Suprapubic skin (tissue), 4 donors: ENCODE results near the gene KIRREL1. TPM values are rescaled to one million over a fixed set of nuclear protein-coding genes. Genes with fewer than 3 reads are reported as not detected.

Source experiments
- DNase-seq, 2 donors: peaks; one replicate each; pipeline ENCODE4 v3.0.0-alpha.2; 2019; ENCODE audit warnings: low spot score in 2 of 2
- H3K27ac ChIP-seq: fragments of 200-600 bp; sonication (generic); one replicate; pipeline ENCODE4 v1.5.1; 2019
- H3K27me3 ChIP-seq: fragments of 200-600 bp; sonication (generic); one replicate; pipeline ENCODE4 v1.5.1; 2019
- H3K36me3 ChIP-seq: fragments of 200-600 bp; sonication (generic); one replicate; pipeline ENCODE4 v1.5.1; 2019
- H3K4me1 ChIP-seq: fragments of 200-600 bp; sonication (generic); one replicate; pipeline ENCODE4 v1.5.1; 2019
- H3K4me3 ChIP-seq: fragments of 200-600 bp; sonication (generic); one replicate; pipeline ENCODE4 v1.5.1; 2019; ENCODE audit warnings: mild to moderate bottlenecking
- H3K9me3 ChIP-seq: fragments of 200-600 bp; sonication (generic); one replicate; pipeline ENCODE4 v1.5.1; 2019
- CTCF ChIP-seq, 2 donors: fragments of 200-600 bp in 1 of 2; fragments of 450-650 bp in 1 of 2; sonication (generic) in 1 of 2; IDR thresholded peaks; one replicate each; pipeline ENCODE4 v1.5.1; 2016 to 2019; ENCODE audit warnings: antibody characterized with exemption in 2 of 2, mild to moderate bottlenecking in 1 of 2, moderate library complexity in 1 of 2
- EP300 ChIP-seq: sonication (generic); formaldehyde crosslinking; IDR thresholded peaks from one replicate; pipeline ENCODE4 v1.6.1; 2017; ENCODE audit warnings: antibody characterized with exemption
- POLR2A ChIP-seq, 2 donors: fragments of 450-650 bp; IDR thresholded peaks; one replicate each; pipeline ENCODE4 v1.6.1; 2017; ENCODE audit warnings: antibody characterized with exemption in 2 of 2, mild to moderate bottlenecking in 2 of 2, moderate library complexity in 2 of 2
- POLR2AphosphoS5 ChIP-seq, 3 donors: sonication (generic); formaldehyde crosslinking; IDR thresholded peaks; one replicate each; pipeline ENCODE4 v1.6.1; 2017; ENCODE audit warnings: antibody characterized with exemption in 3 of 3
- WGBS: methylation state at CpG from one replicate; pipeline ENCODE4 v1.1.5; 2018; 5-methylcytosine and 5-hydroxymethylcytosine counted together
- total RNA-seq, 4 donors: library from RNA; depleted of rRNA; stranded (reverse); fragments of >200 nt; gene quantifications; one replicate each; pipeline ENCODE4 v1.1.0, GENCODE V29; 2016

Gene KIRREL1
- total RNA-seq, 4 donors from 2014 or later: 12.5 to 18.9 (median 15.5) TPM

GRCh38 chr1:158037008-158037865 is 43.8 kb downstream of the KIRREL1 start:
- H3K4me3 ChIP-seq: no peak overlapping the region
- DNase-seq: no peak
- TF ChIP-seq CTCF (IDR thresholded peaks at IDR 0.05) (no peak), POLR2A (IDR thresholded peaks at IDR 0.05) (no peak), EP300 (no peak), POLR2AphosphoS5 (IDR thresholded peaks at IDR 0.05) (no peak)
- no peaks in the 10 kb centered on the region for H3K36me3 ChIP-seq
- H3K27ac ChIP-seq: no peak overlapping the region
- H3K9me3 ChIP-seq: no peaks in the 10 kb centered on the region
- H3K4me1 ChIP-seq: peaks cover 36% of the 10 kb centered on the region
- WGBS: 84% methylated on average over 13 of the region's 17 CpGs
- no peaks in the 10 kb centered on the region for H3K27me3 ChIP-seq

- H3K27ac ChIP-seq: no peak overlapping the region
- H3K4me3 ChIP-seq: no peak overlapping the region
- H3K36me3 ChIP-seq: no peaks in the 10 kb centered on the region
- 58% methylated on average over 5 of the region's 9 CpGs for WGBS
- no peaks in the 10 kb centered on the region for H3K9me3 ChIP-seq
- H3K4me1 ChIP-seq: peaks cover 36% of the 10 kb centered on the region
- no peak for DNase-seq
- TF ChIP-seq POLR2AphosphoS5 (IDR thresholded peaks at IDR 0.05) (no peak), EP300 (no peak), POLR2A (IDR thresholded peaks at IDR 0.05) (no peak), CTCF (IDR thresholded peaks at IDR 0.05) (no peak)
- H3K27me3 ChIP-seq: no peaks in the 10 kb centered on the region
These were observed 44.5 kb downstream of the KIRREL1 start for GRCh38 chr1:158037866-158038359.

- Histone ChIP-seq H3K36me3 (no peaks in the 10 kb centered on the region), H3K4me3 (no peak overlapping the region), H3K4me1 (peaks cover 39% of the 10 kb centered on the region), H3K27me3 (no peaks in the 10 kb centered on the region), H3K9me3 (no peaks in the 10 kb centered on the region), H3K27ac (no peak overlapping the region)
- no peak for DNase-seq
- no peak for TF ChIP-seq CTCF (IDR thresholded peaks at IDR 0.05)
- no peak for TF ChIP-seq POLR2A (IDR thresholded peaks at IDR 0.05)
- TF ChIP-seq POLR2AphosphoS5 (IDR thresholded peaks at IDR 0.05): no peak
- WGBS: 76% methylated on average over 8 of the region's 8 CpGs
These were observed 45.3 kb downstream of the KIRREL1 start for GRCh38 chr1:158038793-158039192.

- Histone ChIP-seq H3K36me3 (no peaks in the 10 kb centered on the region), H3K4me3 (no peak overlapping the region), H3K27me3 (no peaks in the 10 kb centered on the region), H3K9me3 (no peaks in the 10 kb centered on the region), H3K27ac (no peak overlapping the region), H3K4me1 (peaks cover 39% of the 10 kb centered on the region)
- no peak for DNase-seq
- TF ChIP-seq EP300: no peak
- WGBS: 53% methylated on average over 5 of the region's 5 CpGs
These were observed 45.9 kb downstream of the KIRREL1 start for GRCh38 chr1:158039380-158039779.

GRCh38 chr1:158040323-158040722 is 46.9 kb downstream of the KIRREL1 start:
- Histone ChIP-seq H3K27ac (no peak overlapping the region), H3K9me3 (no peaks in the 10 kb centered on the region), H3K4me1 (peaks cover 43% of the 10 kb centered on the region), H3K4me3 (no peak overlapping the region), H3K36me3 (no peaks in the 10 kb centered on the region), H3K27me3 (no peaks in the 10 kb centered on the region)
- TF ChIP-seq EP300: no peak
- no peak for TF ChIP-seq POLR2AphosphoS5 (IDR thresholded peaks at IDR 0.05)
- no peak for TF ChIP-seq CTCF (IDR thresholded peaks at IDR 0.05)
- no peak for TF ChIP-seq POLR2A (IDR thresholded peaks at IDR 0.05)
- no peak for DNase-seq
